H9 (cell line): ENCODE results near the gene NHERF1. TPM values are rescaled to one million over a fixed set of nuclear protein-coding genes. Genes with fewer than 3 reads are reported as not detected.

ENCODE experiments used
- DNase-seq: peaks from one replicate; pipeline ENCODE4 v3.0.0-alpha.2; 2017
- H2AFZ ChIP-seq: one replicate; pipeline ENCODE4 v1.6.1; 2013; ENCODE audit warnings: mild to moderate bottlenecking, low read length, control low read depth, moderate library complexity
- H2AK5ac ChIP-seq: 2 replicates; pipeline ENCODE4 v1.6.1; 2013; ENCODE audit warnings: low read length, control low read depth, mixed read lengths; ENCODE audit not compliant: insufficient read length
- H2BK120ac ChIP-seq: one replicate; pipeline ENCODE4 v1.6.1; 2013; ENCODE audit warnings: low read depth, mild to moderate bottlenecking, low read length, control low read depth, inconsistent platforms; ENCODE audit not compliant: poor library complexity, severe bottlenecking
- H2BK12ac ChIP-seq: 2 replicates; pipeline ENCODE4 v1.6.1; 2013; ENCODE audit warnings: low read length, control low read depth, mixed read lengths, low read depth; ENCODE audit not compliant: insufficient read length
- H2BK15ac ChIP-seq: 2 replicates; pipeline ENCODE4 v1.6.1; 2013; ENCODE audit warnings: low read depth, low read length, control low read depth
- H2BK20ac ChIP-seq: one replicate; pipeline ENCODE4 v1.6.1; 2013; ENCODE audit warnings: low read depth, mild to moderate bottlenecking, low read length, control low read depth, inconsistent platforms; ENCODE audit not compliant: poor library complexity, severe bottlenecking
- H2BK5ac ChIP-seq: 2 replicates; pipeline ENCODE4 v1.6.1; 2013; ENCODE audit warnings: low read length, control low read depth, mixed read lengths; ENCODE audit not compliant: insufficient read length
- H3K14ac ChIP-seq: 2 replicates; pipeline ENCODE4 v1.6.1; 2013; ENCODE audit warnings: low read length, control low read depth; ENCODE audit not compliant: insufficient read depth
- H3K18ac ChIP-seq: 2 replicates; pipeline ENCODE4 v1.6.1; 2013; ENCODE audit warnings: low read depth, mild to moderate bottlenecking, mixed read lengths, low read length, control low read depth; ENCODE audit not compliant: insufficient read length
- H3K23ac ChIP-seq: 2 replicates; pipeline ENCODE4 v1.6.1; 2013; ENCODE audit warnings: low read length, control low read depth, mixed read lengths, low read depth; ENCODE audit not compliant: insufficient read length
- H3K23me2 ChIP-seq: 2 replicates; pipeline ENCODE4 v1.6.1; 2013; ENCODE audit warnings: low read depth, mild to moderate bottlenecking, mixed read lengths, low read length, control low read depth; ENCODE audit not compliant: insufficient read length, poor library complexity, severe bottlenecking
- H3K27ac ChIP-seq: 2 replicates; pipeline ENCODE4 v1.5.1; 2013; ENCODE audit warnings: low read length, control low read depth, mixed read lengths, low read depth; ENCODE audit not compliant: insufficient read length
- H3K27me3 ChIP-seq: 2 replicates; pipeline ENCODE4 v1.6.1; 2013; ENCODE audit warnings: low read length, control low read depth, inconsistent platforms; ENCODE audit not compliant: insufficient read depth
- H3K4ac ChIP-seq: 2 replicates; pipeline ENCODE4 v1.6.1; 2013; ENCODE audit warnings: low read depth, mild to moderate bottlenecking, control low read depth, inconsistent platforms, low read length, moderate library complexity
- H3K4me1 ChIP-seq: 2 replicates; pipeline ENCODE4 v1.6.1; 2013; ENCODE audit warnings: low read length, control low read depth, inconsistent platforms; ENCODE audit not compliant: insufficient read depth
- H3K4me2 ChIP-seq: 2 replicates; pipeline ENCODE4 v1.6.1; 2013; ENCODE audit warnings: low read length, control low read depth, mixed read lengths; ENCODE audit not compliant: insufficient read length, insufficient read depth
- H3K56ac ChIP-seq: 2 replicates; pipeline ENCODE4 v1.6.1; 2013; ENCODE audit warnings: low read depth, mild to moderate bottlenecking, mixed read lengths, low read length, control low read depth; ENCODE audit not compliant: insufficient read length
- H3K79me1 ChIP-seq: 2 replicates; pipeline ENCODE4 v1.6.1; 2013; ENCODE audit warnings: low read depth, mild to moderate bottlenecking, moderate library complexity, low read length, control low read depth, inconsistent platforms; ENCODE audit not compliant: insufficient read depth, poor library complexity, severe bottlenecking
- H3K79me2 ChIP-seq: 2 replicates; pipeline ENCODE4 v1.6.1; 2013; ENCODE audit warnings: low read length, control low read depth, inconsistent platforms; ENCODE audit not compliant: insufficient read depth
- H3K9ac ChIP-seq: 2 replicates; pipeline ENCODE4 v1.6.1; 2013; ENCODE audit warnings: low read length, control low read depth, mixed read lengths; ENCODE audit not compliant: insufficient read length; ENCODE audit errors: extremely low read depth
- H3K9me3 ChIP-seq: one replicate; pipeline ENCODE4 v1.6.1; 2013; ENCODE audit warnings: low read depth, low read length, inconsistent platforms; ENCODE audit not compliant: control insufficient read depth
- H3T11ph ChIP-seq: one replicate; pipeline ENCODE4 v1.6.1; 2013; ENCODE audit warnings: mild to moderate bottlenecking, low read length, control low read depth, inconsistent platforms
- H4K20me1 ChIP-seq: one replicate; pipeline ENCODE4 v1.6.1; 2013; ENCODE audit not compliant: control insufficient read depth, insufficient read length, insufficient read depth
- H4K5ac ChIP-seq: 2 replicates; pipeline ENCODE4 v1.6.1; 2013; ENCODE audit warnings: low read depth, mild to moderate bottlenecking, mixed read lengths, low read length, control low read depth; ENCODE audit not compliant: insufficient read length
- H4K8ac ChIP-seq: replicated peaks from 2 replicates; pipeline ENCODE4 v1.6.1; 2013; ENCODE audit warnings: low read length, control low read depth, mixed read lengths, low read depth; ENCODE audit not compliant: insufficient read length
- H4K91ac ChIP-seq: 2 replicates; pipeline ENCODE4 v1.6.1; 2013; ENCODE audit warnings: low read depth, mild to moderate bottlenecking, moderate library complexity, mixed read lengths, low read length, control low read depth; ENCODE audit not compliant: insufficient read length
- H3K27ac Mint-ChIP-seq, 3 experiments: 2 replicates in 2 of 3; 3 replicates in 1 of 3; pipeline ENCODE4 v1.8.0; 2020 to 2021; ENCODE audit warnings: mixed read lengths in 3 of 3, mild to moderate bottlenecking in 1 of 3, moderate library complexity in 1 of 3
- H3K27me3 Mint-ChIP-seq: 2 replicates; pipeline ENCODE4 v1.8.0; 2021; ENCODE audit warnings: low read depth, mild to moderate bottlenecking, moderate library complexity, mixed read lengths
- H3K36me3 Mint-ChIP-seq, 3 experiments: 2 replicates in 2 of 3; 3 replicates in 1 of 3; pipeline ENCODE4 v1.8.0; 2020 to 2021; ENCODE audit warnings: low read depth in 3 of 3, mixed read lengths in 3 of 3; ENCODE audit not compliant: insufficient read depth in 1 of 3
- H3K4me1 Mint-ChIP-seq, 2 experiments: 2 replicates each; pipeline ENCODE4 v1.8.0; 2020; ENCODE audit warnings: mixed read lengths in 2 of 2
- H3K4me3 Mint-ChIP-seq, 2 experiments: 2 replicates in 1 of 2; 3 replicates in 1 of 2; pipeline ENCODE4 v1.8.0; 2020 to 2021; ENCODE audit warnings: mild to moderate bottlenecking in 2 of 2, mixed read lengths in 2 of 2, moderate library complexity in 1 of 2
- H3K9me3 Mint-ChIP-seq, 2 experiments: 2 replicates in 1 of 2; 3 replicates in 1 of 2; pipeline ENCODE4 v1.8.0; 2020; ENCODE audit warnings: mild to moderate bottlenecking in 2 of 2, mixed read lengths in 2 of 2, moderate library complexity in 1 of 2
- WGBS: extraction: QIAGEN DNeasy Blood & Tissue Kit; methylation state at CpG from one replicate; pipeline ENCODE4 v1.1.7; 2013; ENCODE audit warnings: missing lambda C conversion rate, low lambda C conversion rate, mixed read lengths; ENCODE audit not compliant: insufficient read length; ENCODE audit errors: extremely low coverage; 5-methylcytosine and 5-hydroxymethylcytosine counted together
- total RNA-seq: library from RNA; stranded (reverse); gene quantifications from 2 replicates; pipeline ENCODE4 v1.2.1, GENCODE V29; 2021
- TF ChIP-seq, protein P1 (sequence below): fragments of 200-600 bp; sonication (generic); conservative IDR thresholded peaks from 3 replicates; pipeline ENCODE4 v1.8.0; 2021; ENCODE audit warnings: antibody characterized with exemption, mild to moderate bottlenecking

Gene NHERF1
- total RNA-seq, 1 experiment from 2014 or later, result 74.4 TPM

DNA sequence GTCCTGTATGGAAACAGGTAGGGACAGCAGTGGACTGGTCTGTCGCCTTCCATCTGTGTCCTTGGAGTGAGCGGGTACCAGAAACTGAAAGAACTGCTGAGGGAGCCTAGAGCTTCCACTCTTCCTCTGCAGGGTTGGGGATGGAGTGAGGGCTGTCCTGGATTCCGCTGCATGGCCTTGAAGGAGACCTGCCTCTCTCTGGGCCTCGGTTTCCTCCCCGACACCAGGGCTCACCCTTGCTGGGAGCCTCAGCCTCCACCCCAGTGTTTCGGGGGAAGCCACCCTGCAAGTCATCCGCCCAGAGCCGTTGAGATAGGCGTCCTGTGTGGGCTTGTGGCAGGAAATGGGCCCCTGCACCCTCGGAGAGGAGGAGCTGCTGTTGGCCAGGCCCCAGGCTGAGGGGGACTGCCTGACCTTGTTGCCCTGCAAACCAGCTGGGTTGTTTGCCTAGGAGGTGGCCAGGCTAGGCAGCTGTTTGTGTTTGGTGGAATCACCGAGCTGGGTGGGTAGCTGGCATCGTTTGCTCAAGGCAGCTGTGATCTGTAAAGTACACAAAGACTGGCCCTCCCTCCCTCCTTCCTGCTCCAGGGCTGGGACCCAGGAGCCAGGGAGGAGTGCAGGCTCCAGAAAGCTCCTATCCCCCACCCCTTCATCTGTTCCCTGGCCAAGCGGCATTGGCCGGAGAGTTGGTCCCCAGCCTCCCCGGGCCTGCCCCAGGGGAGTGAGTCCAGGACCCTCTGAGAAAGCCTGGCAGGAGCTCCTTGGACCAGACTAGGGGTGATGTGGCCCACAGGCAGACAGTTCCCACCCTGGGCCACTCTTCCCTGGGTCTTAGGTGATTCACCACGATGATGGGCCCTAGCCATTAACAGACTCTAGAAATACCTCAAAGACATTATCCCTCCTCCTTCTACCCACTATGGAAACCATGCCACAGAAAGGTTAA is 10.1 kb upstream of the NHERF1 start:
- Histone ChIP-seq H3K23me2 (peaks cover 9% of the 10 kb centered on the region), H3K4me2 (peak overlapping the region; percentile 46), H2BK5ac (no peak overlapping the region), H3K4ac (no peak overlapping the region), H3K14ac (no peak overlapping the region), H4K8ac (no peak overlapping the region), H4K5ac (no peak overlapping the region), H2BK120ac (no peak overlapping the region), H2BK15ac (no peak overlapping the region), H2AFZ (no peak overlapping the region), H3K18ac (no peak overlapping the region), H3K4me1 (peaks cover 4% of the 10 kb centered on the region; the same call in 1 of the 2 replicates), H3K9me3 (no peaks in the 10 kb centered on the region), H3K27me3 (no peaks in the 10 kb centered on the region), H3K27ac (no peak overlapping the region), H4K20me1 (no peaks in the 10 kb centered on the region), H2BK20ac (no peak overlapping the region), H2AK5ac (no peak overlapping the region), H3K23ac (no peak overlapping the region), H3K79me1 (no peaks in the 10 kb centered on the region), H2BK12ac (no peak overlapping the region), H3K56ac (no peak overlapping the region), H4K91ac (no peak overlapping the region), H3K79me2 (no peaks in the 10 kb centered on the region), H3K9ac (no peak overlapping the region), H3T11ph (no peak overlapping the region)
- no peaks in the 10 kb centered on the region; a peak in 1 of 7 replicates for H3K36me3 Mint-ChIP-seq
- H3K9me3 Mint-ChIP-seq, result no peaks in the 10 kb centered on the region; a peak in 1 of 5 replicates
- no peak for DNase-seq
- peaks cover 24% of the 10 kb centered on the region for H3K27me3 Mint-ChIP-seq
- no CpG with 5 or more reads among the region's 16 CpGs for WGBS
- H3K4me3 Mint-ChIP-seq, result peak overlapping the region; percentile 70 to 87
- no peak overlapping the region; a peak in 1 of 7 replicates for H3K27ac Mint-ChIP-seq
- peaks cover 22 to 23% of the 10 kb centered on the region in 2 experiments for H3K4me1 Mint-ChIP-seq
- TF ChIP-seq, protein P1, sequence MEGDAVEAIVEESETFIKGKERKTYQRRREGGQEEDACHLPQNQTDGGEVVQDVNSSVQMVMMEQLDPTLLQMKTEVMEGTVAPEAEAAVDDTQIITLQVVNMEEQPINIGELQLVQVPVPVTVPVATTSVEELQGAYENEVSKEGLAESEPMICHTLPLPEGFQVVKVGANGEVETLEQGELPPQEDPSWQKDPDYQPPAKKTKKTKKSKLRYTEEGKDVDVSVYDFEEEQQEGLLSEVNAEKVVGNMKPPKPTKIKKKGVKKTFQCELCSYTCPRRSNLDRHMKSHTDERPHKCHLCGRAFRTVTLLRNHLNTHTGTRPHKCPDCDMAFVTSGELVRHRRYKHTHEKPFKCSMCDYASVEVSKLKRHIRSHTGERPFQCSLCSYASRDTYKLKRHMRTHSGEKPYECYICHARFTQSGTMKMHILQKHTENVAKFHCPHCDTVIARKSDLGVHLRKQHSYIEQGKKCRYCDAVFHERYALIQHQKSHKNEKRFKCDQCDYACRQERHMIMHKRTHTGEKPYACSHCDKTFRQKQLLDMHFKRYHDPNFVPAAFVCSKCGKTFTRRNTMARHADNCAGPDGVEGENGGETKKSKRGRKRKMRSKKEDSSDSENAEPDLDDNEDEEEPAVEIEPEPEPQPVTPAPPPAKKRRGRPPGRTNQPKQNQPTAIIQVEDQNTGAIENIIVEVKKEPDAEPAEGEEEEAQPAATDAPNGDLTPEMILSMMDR, result no peak
